ENCODE data around the gene ATG5.
"Not testable (repeated sequence)": the region's sequence is repeated elsewhere in the genome, so short reads cannot be mapped to it uniquely, and the experiment has no call there.

Gene ATG5

DNA sequence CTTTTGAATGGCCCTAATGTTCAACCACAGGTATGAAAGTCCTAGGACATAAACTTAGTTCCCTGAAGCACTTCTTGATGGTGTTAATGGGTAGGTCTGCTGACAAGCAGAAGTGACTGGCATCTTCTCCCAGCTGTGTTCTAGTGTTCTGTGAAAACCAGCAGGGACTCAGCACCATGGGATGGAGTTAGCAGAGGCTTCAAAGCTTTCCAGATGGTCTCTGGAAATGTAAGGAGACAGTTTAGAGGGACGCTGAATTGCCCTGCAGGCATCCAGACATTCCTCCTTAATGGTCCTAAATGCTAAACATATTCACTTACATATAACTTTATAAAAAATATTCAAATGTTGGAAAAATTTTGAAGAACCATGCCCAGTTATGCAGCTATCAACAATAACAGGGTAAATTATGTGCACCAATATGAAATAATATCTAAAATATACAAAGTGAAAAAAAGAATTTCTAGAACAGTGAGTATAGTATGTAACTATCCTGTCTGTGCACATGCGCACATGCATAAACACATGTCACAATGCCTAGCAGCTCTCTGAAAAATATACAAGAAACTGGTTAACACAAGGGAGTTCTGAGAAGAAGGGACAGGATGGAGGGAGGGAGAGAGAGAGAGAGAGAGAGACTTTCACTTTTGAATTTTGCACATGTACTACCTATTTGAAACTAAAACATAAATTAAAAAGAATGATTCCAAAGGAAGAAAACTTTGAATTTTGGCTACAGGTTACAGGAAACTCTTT is 152.3 kb downstream of the ATG5 start:
- no peak for DNase-seq

DNA sequence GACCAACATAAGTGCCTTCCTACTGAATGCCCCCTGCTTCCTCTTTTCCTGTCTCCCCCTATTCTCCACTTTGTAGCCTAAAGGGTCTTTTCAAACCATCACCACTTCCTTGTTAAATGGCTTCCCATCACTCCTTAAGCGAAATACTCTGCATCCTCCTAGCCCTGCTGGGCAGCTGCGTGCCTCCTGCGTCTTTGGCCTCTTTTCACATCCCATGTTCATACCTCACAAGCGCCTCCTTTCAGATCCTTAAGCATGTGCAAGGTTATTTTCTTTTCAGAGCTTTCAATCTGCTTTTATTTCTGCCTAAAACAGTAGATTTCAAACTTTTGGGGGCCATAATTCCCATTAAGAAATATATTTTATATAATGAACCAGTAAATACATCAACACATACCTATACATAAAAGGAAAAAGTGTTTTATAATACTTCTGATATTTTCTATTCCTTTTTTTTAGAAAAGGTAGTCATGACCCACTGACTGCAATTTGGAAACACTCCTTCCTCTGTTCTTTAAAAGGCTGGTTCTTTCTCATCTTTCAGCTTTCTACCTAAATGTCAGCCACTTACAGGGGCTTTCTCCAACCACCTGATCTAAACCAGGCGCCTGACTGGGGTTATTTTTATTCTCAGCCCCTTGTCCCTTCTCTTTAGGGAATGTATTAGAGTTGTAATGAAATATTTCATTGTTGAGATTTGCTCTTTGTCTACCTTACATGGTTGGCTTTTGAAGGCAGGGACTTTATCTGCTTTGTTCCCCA is 155.3 kb downstream of the ATG5 start:
- DNase-seq, result no peak

GRCh38 chr6:106169517-106169916 is 156.0 kb downstream of the ATG5 start:
- DNase-seq, result no peak

DNA sequence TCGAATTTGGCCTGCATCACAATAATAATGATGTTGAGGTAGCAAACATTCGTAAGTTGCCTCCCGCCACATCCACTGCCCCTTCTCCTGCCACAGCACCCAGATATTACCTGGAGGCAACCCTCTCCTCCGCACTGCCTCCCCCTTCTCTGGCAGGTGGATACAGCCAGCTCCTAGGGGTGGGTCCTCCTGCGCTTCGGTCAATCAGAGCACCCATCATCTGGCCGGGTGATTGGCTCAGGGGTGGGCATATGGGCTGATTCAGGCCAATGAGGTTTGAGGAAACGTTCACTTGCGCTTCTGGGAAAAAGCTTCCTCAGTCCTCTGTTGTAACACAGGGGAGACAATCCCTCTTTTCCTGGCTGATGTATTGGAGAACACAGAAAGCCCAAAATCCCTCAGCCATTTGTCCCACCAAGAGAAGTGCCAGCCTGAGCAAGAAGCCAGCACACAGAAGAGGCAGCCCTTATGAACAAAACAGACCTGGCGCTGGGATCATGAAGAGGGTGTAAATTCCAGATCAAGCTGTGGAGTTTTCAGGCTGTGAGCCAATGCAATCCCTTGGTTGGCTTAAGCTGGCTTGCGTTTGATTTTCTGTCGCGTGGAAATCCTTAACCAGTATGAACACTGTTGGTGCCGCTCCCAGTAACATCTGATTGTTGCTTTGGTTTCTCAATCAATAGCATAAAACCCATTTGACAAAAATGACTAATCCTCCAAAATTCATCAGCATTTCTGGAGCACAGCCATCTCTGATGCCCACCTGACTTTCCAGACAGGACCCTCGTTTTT is 157.3 kb downstream of the ATG5 start:
- DNase-seq, result no peak

DNA sequence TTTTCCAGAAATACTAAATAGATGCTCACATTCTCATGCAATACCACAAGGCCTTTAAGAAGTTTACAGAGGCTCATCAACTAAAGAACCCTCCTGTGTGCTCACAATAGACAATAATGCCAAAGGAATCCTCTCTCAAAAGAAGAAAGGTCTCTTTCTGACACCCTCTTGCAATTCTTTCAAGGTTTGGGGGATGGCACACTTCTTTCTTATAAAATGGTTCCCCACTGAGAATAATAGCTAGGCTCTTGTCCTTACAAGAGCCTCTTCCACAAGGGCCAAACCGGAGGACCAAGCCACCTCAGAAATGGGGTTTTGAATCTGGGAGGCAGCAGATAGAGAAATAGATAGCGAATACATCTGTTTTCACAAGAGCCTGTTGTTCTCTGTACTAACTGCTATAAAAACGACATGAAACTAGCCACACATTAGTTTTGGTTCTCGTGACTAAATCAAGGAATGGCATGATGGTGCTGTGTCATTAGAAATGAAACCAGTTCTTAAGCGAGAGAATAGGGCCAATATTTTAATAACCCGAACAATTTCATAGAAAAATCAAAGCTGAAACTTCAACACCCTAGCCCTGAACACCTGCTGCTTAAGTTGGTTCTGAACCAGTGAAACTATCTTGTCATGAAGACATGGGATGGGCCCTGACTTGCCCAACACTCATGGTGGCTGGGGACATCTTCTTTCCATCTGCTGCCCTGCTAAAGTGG is 158.3 kb downstream of the ATG5 start:
- no peak for DNase-seq

- DNase-seq, result no peak
Measured at GRCh38 chr6:106165885-106166485, 159.6 kb downstream of the ATG5 start.

DNA sequence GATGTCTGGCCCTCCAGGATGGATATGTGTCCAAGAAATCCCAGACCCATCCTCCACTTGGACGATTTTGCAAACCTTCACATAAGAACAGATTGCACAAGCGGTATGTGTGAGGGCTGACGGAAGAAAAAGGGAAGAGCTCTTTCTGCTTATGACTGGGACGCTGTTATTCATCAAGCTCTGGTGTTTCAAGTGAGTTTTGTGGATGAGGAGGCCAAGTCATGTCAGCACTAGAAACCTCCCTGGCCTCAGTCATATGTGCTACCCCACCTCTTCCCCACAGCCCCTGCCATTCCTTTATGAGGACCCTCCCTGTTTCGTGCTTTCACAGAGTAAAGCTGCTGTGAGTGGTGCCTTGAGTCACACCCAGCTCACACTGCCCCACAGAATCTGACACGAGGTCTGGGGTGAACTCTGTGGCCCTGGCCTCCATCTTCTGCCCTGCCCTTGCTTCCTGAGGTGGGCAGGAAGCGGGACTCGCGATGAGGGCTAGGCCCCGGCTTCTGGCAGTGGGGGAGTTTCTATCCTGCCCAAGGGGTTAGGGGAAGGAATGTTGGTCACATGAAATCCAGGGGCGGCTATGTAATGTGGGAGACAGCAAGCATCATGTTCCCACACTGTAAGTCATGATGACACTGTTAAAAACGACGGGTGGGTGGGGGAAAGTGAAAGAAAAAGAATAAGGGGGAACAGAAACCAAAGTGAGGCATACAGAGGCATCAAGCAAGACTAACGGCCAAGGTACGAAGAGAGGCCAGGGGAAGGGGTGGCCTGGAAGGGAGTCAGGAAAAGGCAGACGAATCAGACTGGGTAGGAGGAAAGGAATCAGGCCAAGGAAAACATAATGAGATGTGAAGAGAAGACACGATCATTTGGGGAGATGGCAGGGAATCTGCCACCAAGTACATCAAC is 161.3 kb downstream of the ATG5 start:
- no peak for DNase-seq

- no peak for DNase-seq
Measured at GRCh38 chr6:106163446-106163965, 162.1 kb downstream of the ATG5 start.

- no peak for DNase-seq
Measured at GRCh38 chr6:106162921-106163320, 162.6 kb downstream of the ATG5 start.

DNA sequence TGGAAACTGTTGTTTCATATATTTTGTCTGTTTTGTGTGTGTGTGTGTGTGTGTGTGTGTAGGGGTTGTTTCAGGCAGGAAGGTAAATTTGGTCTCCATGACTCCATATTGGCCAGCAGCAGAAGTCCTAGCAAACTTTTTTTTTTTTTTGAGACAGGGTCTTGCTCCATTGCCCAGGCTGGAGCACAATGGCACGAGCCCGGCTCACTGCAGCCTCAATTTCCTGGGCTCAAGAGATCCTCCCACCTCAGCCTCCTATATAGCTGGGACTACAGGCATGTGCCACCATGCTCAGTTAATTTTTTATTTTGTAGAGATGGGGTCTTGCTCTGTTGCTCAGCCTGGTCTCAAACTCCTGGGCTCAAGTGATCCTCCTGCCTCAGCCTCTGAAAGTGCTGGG is 163.7 kb downstream of the ATG5 start:
- no peak for DNase-seq

DNA sequence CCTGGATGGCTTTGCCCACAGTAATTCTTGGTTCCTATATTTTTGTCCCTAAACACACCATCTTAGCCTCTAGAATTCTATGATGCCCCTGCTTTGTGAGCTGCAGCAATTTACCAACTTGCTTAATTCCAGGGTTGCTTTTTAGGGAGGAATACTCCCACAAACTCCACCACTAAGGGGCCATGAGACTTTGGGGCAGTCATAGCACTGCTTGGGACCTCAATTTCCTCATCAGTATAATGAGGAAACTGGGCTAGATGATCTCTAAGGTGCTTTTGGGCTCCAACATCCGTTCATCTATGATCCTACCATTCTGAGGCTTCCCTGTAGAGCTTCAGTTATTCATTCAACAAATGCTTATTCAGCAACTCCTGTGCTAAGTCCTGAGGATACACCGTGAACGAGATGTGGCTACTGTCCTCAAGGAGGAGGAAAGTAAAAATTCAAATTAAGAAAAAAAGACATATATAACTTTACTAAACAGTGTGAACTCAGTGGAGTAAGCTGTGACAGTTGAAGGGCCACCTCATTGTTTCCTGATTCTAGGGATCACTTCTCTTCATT is 164.2 kb downstream of the ATG5 start:
- no peak for DNase-seq

GRCh38 chr6:106160189-106160588 is 165.4 kb downstream of the ATG5 start:
- no peak for DNase-seq

GRCh38 chr6:106159531-106159940 is 166.0 kb downstream of the ATG5 start:
- no peak for DNase-seq

DNA sequence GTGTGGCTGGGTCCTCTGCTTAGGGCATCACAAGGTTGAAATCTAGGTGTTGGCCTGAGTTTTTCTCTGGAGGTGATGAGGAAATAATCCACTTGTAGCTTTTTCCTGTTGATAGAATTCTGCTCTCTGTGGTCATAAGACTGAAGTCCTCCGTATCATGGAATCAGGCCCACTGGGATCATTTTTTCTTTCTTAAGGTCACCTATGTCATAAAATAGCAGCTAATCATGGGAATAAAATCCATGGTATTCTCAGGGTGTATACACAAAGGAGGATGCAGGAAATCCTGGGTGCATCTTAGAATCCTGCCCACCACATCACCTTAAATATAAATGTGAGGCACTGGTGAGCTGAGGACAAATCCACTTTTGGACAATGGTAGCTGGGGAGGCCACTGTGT is 166.7 kb downstream of the ATG5 start:
- no peak for DNase-seq

DNA sequence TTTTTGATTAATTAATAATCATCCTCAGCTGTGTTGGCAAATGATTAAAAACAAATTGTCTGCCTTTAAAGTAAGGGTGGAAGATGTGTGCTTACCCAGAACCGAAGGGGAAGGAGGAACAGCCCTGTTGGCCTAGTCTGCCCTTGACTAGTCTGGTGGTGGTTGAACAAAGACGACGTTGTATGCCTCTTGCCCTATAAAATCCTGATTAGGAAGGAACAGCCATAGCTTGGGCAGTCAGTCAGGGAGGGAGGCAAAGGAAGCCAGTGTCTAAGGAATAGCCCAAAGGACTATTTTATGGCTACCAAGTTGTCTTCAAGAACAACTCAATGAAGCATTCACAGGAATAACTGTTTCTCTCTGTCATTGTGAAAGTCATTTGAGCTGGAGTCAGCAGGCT is 168.7 kb downstream of the ATG5 start:
- DNase-seq, result no peak

DNA sequence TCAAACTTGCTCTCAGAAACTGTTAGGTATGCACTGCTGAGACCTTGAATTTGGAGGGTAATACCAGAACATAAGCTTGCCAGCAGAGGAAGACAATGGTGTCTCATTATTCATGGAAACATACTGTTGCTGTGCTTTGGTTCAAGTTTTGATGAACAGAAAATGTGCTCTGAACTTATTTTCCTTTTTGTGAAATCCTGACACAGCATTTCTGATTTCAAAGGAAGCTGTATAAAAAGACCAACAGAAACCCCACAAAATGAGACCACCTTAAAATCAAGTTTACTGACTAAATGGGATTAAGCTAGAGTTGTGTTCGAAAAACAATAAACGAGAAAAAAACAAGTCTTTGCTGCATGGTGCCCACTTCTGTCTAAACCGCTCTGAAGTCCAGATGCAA is 169.1 kb downstream of the ATG5 start:
- DNase-seq, result no peak

GRCh38 chr6:106155219-106155830 is 170.2 kb downstream of the ATG5 start:
- DNase-seq, result no peak

GRCh38 chr6:106154326-106154725 is 171.2 kb downstream of the ATG5 start:
- no peak for DNase-seq

GRCh38 chr6:106152952-106153351 is 172.6 kb downstream of the ATG5 start:
- DNase-seq, result no peak

- not testable (repeated sequence) for DNase-seq
Measured at GRCh38 chr6:106152476-106152875, 173.1 kb downstream of the ATG5 start.
